DLD1 (cell line): Measurements from ENCODE around the gene TOLLIP.
"Not testable (repeated sequence)": the region's sequence is repeated elsewhere in the genome, so short reads cannot be mapped to it uniquely, and the experiment has no call there.

ENCODE experiments used
- in situ Hi-C: cut with HindIII; loops from 2 replicates; pipeline ENCODE4 v1.10.0; 2017; ENCODE audit warnings: low sequenced_read_pairs

Gene TOLLIP

GRCh38 chr11:1309498-1310317, at the start of gene TOLLIP:
TOLLIP (minus strand) TSS chr11:1309632; CDS start chr11:1309498, 134 bp downstream.
- in situ Hi-C loops, result no loop called here

- in situ Hi-C loops, result not testable (repeated sequence)
Measured at GRCh38 chr11:1358931-1359330, 49.5 kb upstream of the TOLLIP start.

GRCh38 chr11:1358286-1358685, 48.9 kb upstream of the TOLLIP start:
- in situ Hi-C loops, result no loop called here

GRCh38 chr11:1356478-1356960, 47.1 kb upstream of the TOLLIP start:
- in situ Hi-C loops, result no loop called here

- in situ Hi-C loops, result no loop called here
Measured at GRCh38 chr11:1356007-1356435, 46.6 kb upstream of the TOLLIP start.

- in situ Hi-C loops, result no loop called here
Measured at GRCh38 chr11:1354125-1354938, 44.9 kb upstream of the TOLLIP start.

- in situ Hi-C loops, result no loop called here
Measured at GRCh38 chr11:1353383-1354124, 44.1 kb upstream of the TOLLIP start.

GRCh38 chr11:1352696-1353382, 43.4 kb upstream of the TOLLIP start:
- in situ Hi-C loops, result no loop called here

GRCh38 chr11:1351278-1351937, 42.0 kb upstream of the TOLLIP start:
- in situ Hi-C loops, result no loop called here

GRCh38 chr11:1350086-1350725, 40.8 kb upstream of the TOLLIP start:
- in situ Hi-C loops, result no loop called here

- in situ Hi-C loops, result no loop called here
Measured at GRCh38 chr11:1349327-1350041, 40.1 kb upstream of the TOLLIP start.

GRCh38 chr11:1348796-1349326, 39.4 kb upstream of the TOLLIP start:
- in situ Hi-C loops, result no loop called here

- in situ Hi-C loops, result no loop called here
Measured at GRCh38 chr11:1348146-1348795, 38.8 kb upstream of the TOLLIP start.

- in situ Hi-C loops, result not testable (repeated sequence)
Measured at GRCh38 chr11:1347411-1347999, 38.1 kb upstream of the TOLLIP start.

GRCh38 chr11:1346669-1347390, 37.4 kb upstream of the TOLLIP start:
- in situ Hi-C loops, result no loop called here

- in situ Hi-C loops, result no loop called here
Measured at GRCh38 chr11:1345737-1346513, 36.5 kb upstream of the TOLLIP start.
